ENCODE data around the gene EFNB2.

DNA sequence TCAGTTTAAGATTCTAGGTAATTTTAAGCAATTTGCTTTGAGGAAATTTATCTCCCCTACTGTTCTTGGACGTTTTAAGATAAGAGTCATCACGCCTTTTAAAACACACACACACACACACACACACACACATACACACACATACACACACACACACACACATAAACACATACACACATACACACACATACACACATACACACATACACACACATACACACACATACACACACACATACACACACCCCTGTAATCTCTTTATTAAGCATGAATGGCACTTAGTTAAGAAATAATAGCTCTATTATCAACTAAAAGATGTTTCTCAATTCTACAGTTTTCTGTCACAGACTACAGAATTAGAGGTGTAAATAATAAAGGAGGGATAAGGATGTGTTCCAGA lies 49.2 kb downstream of the EFNB2 start:
- TF ChIP-seq CTCF (IDR thresholded peaks at IDR 0.05; ENCODE audit: low read depth, low read length) = no peak
- no peak for TF ChIP-seq MAX (IDR thresholded peaks at IDR 0.05; ENCODE audit: low read depth, low read length)
- no peak for TF ChIP-seq POLR2A (IDR thresholded peaks at IDR 0.05; ENCODE audit: extremely low read depth, insufficient read length)

Data from NB4 (cell line).